H9 (cell line): ENCODE data around the gene VPS41. TPM values are rescaled to one million over a fixed set of nuclear protein-coding genes. Genes with fewer than 3 reads are reported as not detected.

Experiments used
- DNase-seq: peaks from one replicate; pipeline ENCODE4 v3.0.0-alpha.2; 2017
- H2AFZ ChIP-seq: one replicate; pipeline ENCODE4 v1.6.1; 2013; ENCODE audit warnings: mild to moderate bottlenecking, low read length, control low read depth, moderate library complexity
- H2AK5ac ChIP-seq: 2 replicates; pipeline ENCODE4 v1.6.1; 2013; ENCODE audit warnings: low read length, control low read depth, mixed read lengths; ENCODE audit not compliant: insufficient read length
- H2BK120ac ChIP-seq: one replicate; pipeline ENCODE4 v1.6.1; 2013; ENCODE audit warnings: low read depth, mild to moderate bottlenecking, low read length, control low read depth, inconsistent platforms; ENCODE audit not compliant: poor library complexity, severe bottlenecking
- H2BK12ac ChIP-seq: 2 replicates; pipeline ENCODE4 v1.6.1; 2013; ENCODE audit warnings: low read length, control low read depth, mixed read lengths, low read depth; ENCODE audit not compliant: insufficient read length
- H2BK15ac ChIP-seq: 2 replicates; pipeline ENCODE4 v1.6.1; 2013; ENCODE audit warnings: low read depth, low read length, control low read depth
- H2BK20ac ChIP-seq: one replicate; pipeline ENCODE4 v1.6.1; 2013; ENCODE audit warnings: low read depth, mild to moderate bottlenecking, low read length, control low read depth, inconsistent platforms; ENCODE audit not compliant: poor library complexity, severe bottlenecking
- H2BK5ac ChIP-seq: 2 replicates; pipeline ENCODE4 v1.6.1; 2013; ENCODE audit warnings: low read length, control low read depth, mixed read lengths; ENCODE audit not compliant: insufficient read length
- H3K14ac ChIP-seq: 2 replicates; pipeline ENCODE4 v1.6.1; 2013; ENCODE audit warnings: low read length, control low read depth; ENCODE audit not compliant: insufficient read depth
- H3K18ac ChIP-seq: 2 replicates; pipeline ENCODE4 v1.6.1; 2013; ENCODE audit warnings: low read depth, mild to moderate bottlenecking, mixed read lengths, low read length, control low read depth; ENCODE audit not compliant: insufficient read length
- H3K23ac ChIP-seq: 2 replicates; pipeline ENCODE4 v1.6.1; 2013; ENCODE audit warnings: low read length, control low read depth, mixed read lengths, low read depth; ENCODE audit not compliant: insufficient read length
- H3K23me2 ChIP-seq: 2 replicates; pipeline ENCODE4 v1.6.1; 2013; ENCODE audit warnings: low read depth, mild to moderate bottlenecking, mixed read lengths, low read length, control low read depth; ENCODE audit not compliant: insufficient read length, poor library complexity, severe bottlenecking
- H3K27ac ChIP-seq: 2 replicates; pipeline ENCODE4 v1.5.1; 2013; ENCODE audit warnings: low read length, control low read depth, mixed read lengths, low read depth; ENCODE audit not compliant: insufficient read length
- H3K27me3 ChIP-seq: 2 replicates; pipeline ENCODE4 v1.6.1; 2013; ENCODE audit warnings: low read length, control low read depth, inconsistent platforms; ENCODE audit not compliant: insufficient read depth
- H3K4ac ChIP-seq: 2 replicates; pipeline ENCODE4 v1.6.1; 2013; ENCODE audit warnings: low read depth, mild to moderate bottlenecking, control low read depth, inconsistent platforms, low read length, moderate library complexity
- H3K4me1 ChIP-seq: 2 replicates; pipeline ENCODE4 v1.6.1; 2013; ENCODE audit warnings: low read length, control low read depth, inconsistent platforms; ENCODE audit not compliant: insufficient read depth
- H3K4me2 ChIP-seq: 2 replicates; pipeline ENCODE4 v1.6.1; 2013; ENCODE audit warnings: low read length, control low read depth, mixed read lengths; ENCODE audit not compliant: insufficient read length, insufficient read depth
- H3K56ac ChIP-seq: 2 replicates; pipeline ENCODE4 v1.6.1; 2013; ENCODE audit warnings: low read depth, mild to moderate bottlenecking, mixed read lengths, low read length, control low read depth; ENCODE audit not compliant: insufficient read length
- H3K79me1 ChIP-seq: 2 replicates; pipeline ENCODE4 v1.6.1; 2013; ENCODE audit warnings: low read depth, mild to moderate bottlenecking, moderate library complexity, low read length, control low read depth, inconsistent platforms; ENCODE audit not compliant: insufficient read depth, poor library complexity, severe bottlenecking
- H3K79me2 ChIP-seq: 2 replicates; pipeline ENCODE4 v1.6.1; 2013; ENCODE audit warnings: low read length, control low read depth, inconsistent platforms; ENCODE audit not compliant: insufficient read depth
- H3K9ac ChIP-seq: 2 replicates; pipeline ENCODE4 v1.6.1; 2013; ENCODE audit warnings: low read length, control low read depth, mixed read lengths; ENCODE audit not compliant: insufficient read length; ENCODE audit errors: extremely low read depth
- H3K9me3 ChIP-seq: one replicate; pipeline ENCODE4 v1.6.1; 2013; ENCODE audit warnings: low read depth, low read length, inconsistent platforms; ENCODE audit not compliant: control insufficient read depth
- H3T11ph ChIP-seq: one replicate; pipeline ENCODE4 v1.6.1; 2013; ENCODE audit warnings: mild to moderate bottlenecking, low read length, control low read depth, inconsistent platforms
- H4K20me1 ChIP-seq: one replicate; pipeline ENCODE4 v1.6.1; 2013; ENCODE audit not compliant: control insufficient read depth, insufficient read length, insufficient read depth
- H4K5ac ChIP-seq: 2 replicates; pipeline ENCODE4 v1.6.1; 2013; ENCODE audit warnings: low read depth, mild to moderate bottlenecking, mixed read lengths, low read length, control low read depth; ENCODE audit not compliant: insufficient read length
- H4K8ac ChIP-seq: replicated peaks from 2 replicates; pipeline ENCODE4 v1.6.1; 2013; ENCODE audit warnings: low read length, control low read depth, mixed read lengths, low read depth; ENCODE audit not compliant: insufficient read length
- H4K91ac ChIP-seq: 2 replicates; pipeline ENCODE4 v1.6.1; 2013; ENCODE audit warnings: low read depth, mild to moderate bottlenecking, moderate library complexity, mixed read lengths, low read length, control low read depth; ENCODE audit not compliant: insufficient read length
- H3K27ac Mint-ChIP-seq, 3 experiments: 2 replicates in 2 of 3; 3 replicates in 1 of 3; pipeline ENCODE4 v1.8.0; 2020 to 2021; ENCODE audit warnings: mixed read lengths in 3 of 3, mild to moderate bottlenecking in 1 of 3, moderate library complexity in 1 of 3
- H3K27me3 Mint-ChIP-seq: 2 replicates; pipeline ENCODE4 v1.8.0; 2021; ENCODE audit warnings: low read depth, mild to moderate bottlenecking, moderate library complexity, mixed read lengths
- H3K36me3 Mint-ChIP-seq, 3 experiments: 2 replicates in 2 of 3; 3 replicates in 1 of 3; pipeline ENCODE4 v1.8.0; 2020 to 2021; ENCODE audit warnings: low read depth in 3 of 3, mixed read lengths in 3 of 3; ENCODE audit not compliant: insufficient read depth in 1 of 3
- H3K4me1 Mint-ChIP-seq, 2 experiments: 2 replicates each; pipeline ENCODE4 v1.8.0; 2020; ENCODE audit warnings: mixed read lengths in 2 of 2
- H3K4me3 Mint-ChIP-seq, 2 experiments: 2 replicates in 1 of 2; 3 replicates in 1 of 2; pipeline ENCODE4 v1.8.0; 2020 to 2021; ENCODE audit warnings: mild to moderate bottlenecking in 2 of 2, mixed read lengths in 2 of 2, moderate library complexity in 1 of 2
- H3K9me3 Mint-ChIP-seq, 2 experiments: 2 replicates in 1 of 2; 3 replicates in 1 of 2; pipeline ENCODE4 v1.8.0; 2020; ENCODE audit warnings: mild to moderate bottlenecking in 2 of 2, mixed read lengths in 2 of 2, moderate library complexity in 1 of 2
- WGBS: extraction: QIAGEN DNeasy Blood & Tissue Kit; methylation state at CpG from one replicate; pipeline ENCODE4 v1.1.7; 2013; ENCODE audit warnings: missing lambda C conversion rate, low lambda C conversion rate, mixed read lengths; ENCODE audit not compliant: insufficient read length; ENCODE audit errors: extremely low coverage; 5-methylcytosine and 5-hydroxymethylcytosine counted together
- total RNA-seq: library from RNA; stranded (reverse); gene quantifications from 2 replicates; pipeline ENCODE4 v1.2.1, GENCODE V29; 2021
- TF ChIP-seq, protein P1 (sequence below): fragments of 200-600 bp; sonication (generic); conservative IDR thresholded peaks from 3 replicates; pipeline ENCODE4 v1.8.0; 2021; ENCODE audit warnings: antibody characterized with exemption, mild to moderate bottlenecking

VPS41 gene
- total RNA-seq, 1 experiment from 2014 or later: 49.3 TPM

DNA sequence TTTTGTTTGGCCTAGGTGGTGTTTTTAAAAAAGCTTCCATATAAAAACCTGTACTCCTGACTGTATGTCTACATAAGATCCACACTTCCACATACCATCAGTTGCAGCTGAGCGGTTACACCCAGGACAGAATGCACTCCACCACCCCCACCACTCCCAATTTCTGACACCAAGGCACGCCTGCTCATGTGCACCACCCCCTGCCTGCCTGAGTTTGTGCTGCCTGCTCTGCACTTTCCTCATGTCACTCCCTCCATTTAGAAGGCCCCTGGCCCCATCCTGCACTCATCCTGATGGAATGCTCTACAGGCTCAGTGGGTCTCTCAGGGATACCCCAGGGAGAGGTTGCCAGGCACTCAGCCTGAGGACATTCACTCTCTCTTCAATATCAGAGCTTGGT is 6.5 kb downstream of the VPS41 start:
- Mint-ChIP-seq H3K4me3 (no peak overlapping the region), H3K27ac (no peak overlapping the region; a peak in 1 of 7 replicates), H3K9me3 (no peaks in the 10 kb centered on the region), H3K36me3 (peaks cover 0 to 6% (median 0%) of the 10 kb centered on the region in 3 experiments; a peak in 2 of 7 replicates), H3K27me3 (no peaks in the 10 kb centered on the region), H3K4me1 (peaks cover 21 to 23% of the 10 kb centered on the region in 2 experiments)
- Histone ChIP-seq H3K27me3 (no peaks in the 10 kb centered on the region), H3K79me1 (no peaks in the 10 kb centered on the region), H2BK15ac (no peak overlapping the region), H2AK5ac (no peak overlapping the region), H3K4me1 (no peaks in the 10 kb centered on the region), H3K14ac (no peak overlapping the region), H3K18ac (no peak overlapping the region), H3K23me2 (no peaks in the 10 kb centered on the region), H2BK5ac (no peak overlapping the region), H3K79me2 (no peaks in the 10 kb centered on the region), H4K5ac (no peak overlapping the region), H3K9ac (no peak overlapping the region), H2BK20ac (no peak overlapping the region), H3K56ac (no peak overlapping the region), H2BK12ac (no peak overlapping the region), H2BK120ac (no peak overlapping the region), H3K4me2 (no peak overlapping the region), H4K20me1 (no peaks in the 10 kb centered on the region), H4K91ac (no peak overlapping the region), H3K23ac (no peak overlapping the region), H4K8ac (no peak overlapping the region), H3K4ac (no peak overlapping the region), H2AFZ (no peak overlapping the region), H3K27ac (no peak overlapping the region), H3T11ph (no peak overlapping the region), H3K9me3 (no peaks in the 10 kb centered on the region)
- WGBS: no CpG with 5 or more reads among the region's 2 CpGs
- DNase-seq: no peak
- TF ChIP-seq, protein P1, sequence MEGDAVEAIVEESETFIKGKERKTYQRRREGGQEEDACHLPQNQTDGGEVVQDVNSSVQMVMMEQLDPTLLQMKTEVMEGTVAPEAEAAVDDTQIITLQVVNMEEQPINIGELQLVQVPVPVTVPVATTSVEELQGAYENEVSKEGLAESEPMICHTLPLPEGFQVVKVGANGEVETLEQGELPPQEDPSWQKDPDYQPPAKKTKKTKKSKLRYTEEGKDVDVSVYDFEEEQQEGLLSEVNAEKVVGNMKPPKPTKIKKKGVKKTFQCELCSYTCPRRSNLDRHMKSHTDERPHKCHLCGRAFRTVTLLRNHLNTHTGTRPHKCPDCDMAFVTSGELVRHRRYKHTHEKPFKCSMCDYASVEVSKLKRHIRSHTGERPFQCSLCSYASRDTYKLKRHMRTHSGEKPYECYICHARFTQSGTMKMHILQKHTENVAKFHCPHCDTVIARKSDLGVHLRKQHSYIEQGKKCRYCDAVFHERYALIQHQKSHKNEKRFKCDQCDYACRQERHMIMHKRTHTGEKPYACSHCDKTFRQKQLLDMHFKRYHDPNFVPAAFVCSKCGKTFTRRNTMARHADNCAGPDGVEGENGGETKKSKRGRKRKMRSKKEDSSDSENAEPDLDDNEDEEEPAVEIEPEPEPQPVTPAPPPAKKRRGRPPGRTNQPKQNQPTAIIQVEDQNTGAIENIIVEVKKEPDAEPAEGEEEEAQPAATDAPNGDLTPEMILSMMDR: no peak
